BLaER1 treated with 17β-estradiol and CSF1 and Interleukin-3, amounts not matched to agents 10 nM and 100 nM (cell line): ENCODE data around the gene AFAP1L1.

Source experiments
- H3K27ac ChIP-seq, 11 experiments: shearing (Covaris generic); formaldehyde crosslinking; 2 replicates each; pipeline ENCODE4 v1.8.1; 2022
- H3K27me3 ChIP-seq, 11 experiments: shearing (Covaris generic); formaldehyde crosslinking; 2 replicates each; pipeline ENCODE4 v1.8.1; 2022
- H3K36me3 ChIP-seq, 11 experiments: shearing (Covaris generic); formaldehyde crosslinking; 2 replicates each; pipeline ENCODE4 v1.8.1; 2022
- H3K4me1 ChIP-seq, 10 experiments: shearing (Covaris generic); formaldehyde crosslinking; 2 replicates each; pipeline ENCODE4 v1.8.1; 2022
- H3K4me2 ChIP-seq, 11 experiments: shearing (Covaris generic); formaldehyde crosslinking; 2 replicates each; pipeline ENCODE4 v1.8.1; 2022
- H3K4me3 ChIP-seq, 10 experiments: shearing (Covaris generic); formaldehyde crosslinking; 2 replicates each; pipeline ENCODE4 v1.8.1; 2022
- H3K9ac ChIP-seq, 11 experiments: shearing (Covaris generic); formaldehyde crosslinking; 2 replicates each; pipeline ENCODE4 v1.8.1; 2022
- H3K9me3 ChIP-seq, 11 experiments: shearing (Covaris generic); formaldehyde crosslinking; replicated peaks in 1 of 11; 2 replicates each; pipeline ENCODE4 v1.8.1; 2022
- H4K20me1 ChIP-seq, 11 experiments: shearing (Covaris generic); formaldehyde crosslinking; 2 replicates each; pipeline ENCODE4 v1.8.1; 2022
- Cebpa-rat ChIP-seq, 11 experiments: shearing (Covaris generic); IDR thresholded peaks; 2 replicates each; pipeline ENCODE4 v1.8.1; 2022

Gene AFAP1L1

GRCh38 chr5:149257131-149257530 lies 14.5 kb upstream of the AFAP1L1 start:
- Histone ChIP-seq H3K4me3 (no peak overlapping the region), H3K27me3 (no peaks in the 10 kb centered on the region), H3K4me2 (no peak overlapping the region), H4K20me1 (no peaks in the 10 kb centered on the region), H3K9me3 (no peaks in the 10 kb centered on the region), H3K4me1 (no peaks in the 10 kb centered on the region), H3K27ac (no peak overlapping the region), H3K36me3 (no peaks in the 10 kb centered on the region), H3K9ac (no peak overlapping the region)
- TF ChIP-seq Cebpa-rat (IDR thresholded peaks at IDR 0.05): no peak

GRCh38 chr5:149257889-149258705 lies 13.6 kb upstream of the AFAP1L1 start:
- Histone ChIP-seq H3K4me1 (no peaks in the 10 kb centered on the region), H3K27me3 (no peaks in the 10 kb centered on the region), H3K4me2 (no peak overlapping the region), H3K9me3 (no peaks in the 10 kb centered on the region), H3K4me3 (no peak overlapping the region), H3K36me3 (no peaks in the 10 kb centered on the region), H3K9ac (no peak overlapping the region), H4K20me1 (no peaks in the 10 kb centered on the region), H3K27ac (no peak overlapping the region)
- no peak for TF ChIP-seq Cebpa-rat (IDR thresholded peaks at IDR 0.05)

- peaks cover 0 to 21% (median 19%) of the 10 kb centered on the region in 10 experiments; a peak in 16 of 20 replicates for H3K4me1 ChIP-seq
- no peaks in the 10 kb centered on the region for H4K20me1 ChIP-seq
- H3K9ac ChIP-seq: no peak overlapping the region
- H3K36me3 ChIP-seq: no peaks in the 10 kb centered on the region
- no peak overlapping the region for H3K4me2 ChIP-seq
- no peaks in the 10 kb centered on the region for H3K9me3 ChIP-seq
- H3K4me3 ChIP-seq: no peak overlapping the region
- TF ChIP-seq Cebpa-rat (IDR thresholded peaks at IDR 0.05): no peak
- H3K27me3 ChIP-seq: no peaks in the 10 kb centered on the region
- no peak overlapping the region for H3K27ac ChIP-seq
These were observed 10.9 kb upstream of the AFAP1L1 start for GRCh38 chr5:149260761-149261160.

DNA sequence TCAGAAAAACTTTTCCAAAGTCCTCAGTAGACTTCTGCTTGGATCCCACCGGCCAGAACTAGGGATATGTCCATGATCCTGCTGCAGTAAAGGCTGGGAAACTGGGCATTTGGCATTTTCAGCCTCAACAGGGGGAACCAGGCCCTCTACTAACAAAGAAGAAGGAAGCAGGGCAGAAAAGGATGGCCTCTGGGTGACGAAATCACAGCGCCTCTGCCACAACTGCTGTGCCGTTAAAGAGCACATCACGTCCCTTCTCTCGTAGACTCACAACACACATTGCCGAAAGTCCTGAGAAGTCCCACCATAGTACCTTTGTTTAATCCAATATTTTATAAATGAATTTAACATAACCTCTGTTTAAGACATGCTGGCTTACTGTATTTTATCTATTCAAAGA lies 10.4 kb upstream of the AFAP1L1 start:
- Histone ChIP-seq H3K27ac (no peak overlapping the region), H3K9me3 (no peaks in the 10 kb centered on the region), H3K36me3 (no peaks in the 10 kb centered on the region), H3K27me3 (no peaks in the 10 kb centered on the region), H3K9ac (no peak overlapping the region), H4K20me1 (no peaks in the 10 kb centered on the region), H3K4me3 (no peak overlapping the region), H3K4me1 (peaks cover 0 to 24% (median 22%) of the 10 kb centered on the region in 10 experiments; a peak in 16 of 20 replicates), H3K4me2 (no peak overlapping the region)
- TF ChIP-seq Cebpa-rat (IDR thresholded peaks at IDR 0.05): no peak

DNA sequence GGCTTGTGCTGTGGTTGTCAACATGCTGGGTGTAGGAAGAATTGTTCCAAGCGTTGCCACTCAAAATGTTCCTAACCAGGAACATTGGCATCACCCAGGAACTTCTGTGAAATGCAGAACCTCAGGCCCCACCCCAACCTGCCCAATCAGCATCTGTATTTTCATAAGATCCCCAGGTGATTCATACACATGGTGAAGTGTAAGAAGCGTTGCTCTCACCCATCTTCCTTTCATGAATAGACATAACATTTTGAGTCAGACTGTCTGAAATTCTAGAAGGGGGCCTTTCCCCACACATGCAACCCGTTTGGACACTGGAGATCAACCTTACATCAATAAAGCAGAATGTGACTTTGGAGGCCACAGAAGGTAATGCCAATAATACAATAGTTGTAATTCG lies 9.3 kb upstream of the AFAP1L1 start:
- no peak overlapping the region for H3K4me3 ChIP-seq
- H3K9ac ChIP-seq: no peak overlapping the region
- no peak for TF ChIP-seq Cebpa-rat (IDR thresholded peaks at IDR 0.05)
- no peaks in the 10 kb centered on the region for H3K9me3 ChIP-seq
- no peak overlapping the region for H3K27ac ChIP-seq
- H3K4me2 ChIP-seq: no peak overlapping the region
- no peaks in the 10 kb centered on the region for H3K27me3 ChIP-seq
- H4K20me1 ChIP-seq: no peaks in the 10 kb centered on the region
- H3K36me3 ChIP-seq: no peaks in the 10 kb centered on the region
- peaks cover 0 to 24% (median 22%) of the 10 kb centered on the region in 10 experiments; a peak in 16 of 20 replicates for H3K4me1 ChIP-seq

GRCh38 chr5:149264439-149265067 lies 7.1 kb upstream of the AFAP1L1 start:
- no peak for TF ChIP-seq Cebpa-rat (IDR thresholded peaks at IDR 0.05)
- peaks cover 10 to 17% (median 13%) of the 10 kb centered on the region in 11 experiments for H3K9me3 ChIP-seq
- H3K27ac ChIP-seq: no peak overlapping the region
- no peak overlapping the region for H3K4me3 ChIP-seq
- H3K4me2 ChIP-seq: peak overlapping the region in 8 of 11 experiments; percentile 22 to 69 (median 56); a peak in 14 of 22 replicates
- H3K9ac ChIP-seq: no peak overlapping the region
- no peaks in the 10 kb centered on the region for H3K36me3 ChIP-seq
- no peaks in the 10 kb centered on the region for H4K20me1 ChIP-seq
- H3K27me3 ChIP-seq: no peaks in the 10 kb centered on the region
- H3K4me1 ChIP-seq: peaks cover 0 to 24% (median 22%) of the 10 kb centered on the region in 10 experiments; a peak in 16 of 20 replicates

DNA sequence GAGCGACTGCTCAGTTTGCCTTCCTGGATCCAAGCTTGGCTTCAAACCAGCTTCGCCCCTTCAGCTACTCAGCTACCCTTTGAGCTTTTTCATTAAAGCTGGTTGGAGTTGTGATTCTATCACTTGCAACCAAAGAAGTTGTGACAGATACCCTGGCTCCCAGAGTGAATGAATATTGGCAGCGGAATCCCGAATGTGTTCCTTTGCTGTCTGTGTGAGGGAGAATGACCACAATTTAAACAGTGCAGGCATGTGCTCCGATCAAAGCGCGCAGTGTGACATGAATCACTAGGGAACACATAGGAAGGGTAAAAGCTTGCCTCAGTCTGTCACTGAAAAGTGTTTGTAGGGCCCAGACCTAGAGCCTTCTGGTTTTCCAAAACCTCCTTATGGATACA lies 6.6 kb upstream of the AFAP1L1 start:
- Histone ChIP-seq H3K9me3 (peaks cover 10 to 17% (median 13%) of the 10 kb centered on the region in 11 experiments), H4K20me1 (no peaks in the 10 kb centered on the region), H3K9ac (no peak overlapping the region), H3K4me1 (peaks cover 0 to 24% (median 22%) of the 10 kb centered on the region in 10 experiments; a peak in 16 of 20 replicates), H3K27me3 (peaks cover 0 to 2% (median 0%) of the 10 kb centered on the region in 11 experiments; a peak in 2 of 22 replicates), H3K4me2 (peak overlapping the region in 7 of 11 experiments; percentile 22 to 69 (median 61); a peak in 12 of 22 replicates), H3K36me3 (no peaks in the 10 kb centered on the region), H3K4me3 (no peak overlapping the region), H3K27ac (no peak overlapping the region)
- no peak for TF ChIP-seq Cebpa-rat (IDR thresholded peaks at IDR 0.05)

DNA sequence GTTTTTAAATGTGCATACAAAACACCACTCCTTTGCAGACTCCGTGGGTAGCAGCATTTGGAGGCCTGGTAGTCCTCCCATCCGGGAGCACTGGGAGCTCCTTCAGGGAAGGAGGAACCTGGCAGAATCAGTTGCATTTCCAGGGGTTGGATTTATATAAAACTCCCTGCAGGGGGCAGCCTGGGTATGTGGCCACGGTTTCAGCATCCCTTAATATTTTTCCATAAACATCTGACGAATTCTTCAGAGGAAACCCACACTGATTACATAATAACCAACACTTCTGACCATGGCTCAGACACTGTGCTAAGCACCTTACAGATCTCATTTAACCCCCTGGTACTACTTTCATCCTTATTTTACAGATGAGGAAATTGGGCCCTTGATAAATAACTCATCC lies 6.1 kb upstream of the AFAP1L1 start:
- Histone ChIP-seq H4K20me1 (no peaks in the 10 kb centered on the region), H3K4me3 (no peak overlapping the region), H3K4me1 (peaks cover 0 to 24% (median 22%) of the 10 kb centered on the region in 10 experiments; a peak in 16 of 20 replicates), H3K9me3 (peaks cover 10 to 17% (median 13%) of the 10 kb centered on the region in 11 experiments), H3K27ac (no peak overlapping the region), H3K9ac (no peak overlapping the region), H3K4me2 (peak overlapping the region in 6 of 11 experiments; percentile 1 to 69 (median 38); a peak in 7 of 22 replicates), H3K27me3 (peaks cover 0 to 7% (median 3%) of the 10 kb centered on the region in 11 experiments; a peak in 20 of 22 replicates), H3K36me3 (no peaks in the 10 kb centered on the region)
- TF ChIP-seq Cebpa-rat (IDR thresholded peaks at IDR 0.05): no peak

DNA sequence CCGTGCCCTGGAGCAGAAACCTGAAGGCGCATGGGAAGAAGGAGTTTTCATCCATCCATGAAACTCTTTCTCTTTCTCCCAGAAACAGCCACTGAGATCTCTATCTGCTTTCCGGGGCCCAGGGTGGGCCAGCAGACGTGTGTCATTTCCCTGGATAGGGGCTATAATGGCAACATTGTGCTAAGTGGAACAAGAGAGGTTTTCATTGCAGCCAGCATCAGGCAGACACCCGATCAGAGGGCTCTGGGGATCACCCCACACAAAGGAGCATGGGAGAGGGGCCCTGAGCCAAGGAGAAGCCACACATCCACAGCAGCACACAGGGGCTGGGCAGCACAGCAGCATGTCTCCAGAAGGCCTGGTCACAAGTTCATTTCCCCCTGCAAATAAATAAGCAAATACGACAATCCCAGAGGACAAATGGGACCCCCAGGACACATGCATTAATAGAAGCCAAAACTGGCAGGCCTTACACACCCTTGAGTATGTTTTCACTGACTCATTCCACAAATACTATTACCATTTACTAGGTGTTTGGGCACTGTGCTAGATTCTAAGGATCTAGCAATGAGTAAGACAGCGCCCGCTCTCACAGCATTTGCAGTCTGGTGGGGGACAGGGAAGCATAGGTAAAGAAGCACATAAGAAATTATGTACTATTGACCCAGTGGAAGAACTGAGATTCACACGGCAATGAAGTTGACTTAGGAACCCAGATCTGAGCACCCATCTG lies 4.3 kb upstream of the AFAP1L1 start:
- no peak overlapping the region for H3K4me3 ChIP-seq
- H4K20me1 ChIP-seq: no peaks in the 10 kb centered on the region
- TF ChIP-seq Cebpa-rat (IDR thresholded peaks at IDR 0.05): no peak
- peaks cover 6 to 34% (median 31%) of the 10 kb centered on the region in 10 experiments; a peak in 19 of 20 replicates for H3K4me1 ChIP-seq
- no peaks in the 10 kb centered on the region for H3K36me3 ChIP-seq
- H3K27ac ChIP-seq: no peak overlapping the region
- H3K9ac ChIP-seq: no peak overlapping the region
- H3K9me3 ChIP-seq: peaks cover 10 to 17% (median 13%) of the 10 kb centered on the region in 11 experiments
- H3K4me2 ChIP-seq: no peak overlapping the region
- H3K27me3 ChIP-seq: peaks cover 11 to 26% (median 21%) of the 10 kb centered on the region in 11 experiments
